ENCODE results near the gene POPDC3. TPM values are rescaled to one million over a fixed set of nuclear protein-coding genes. Genes with fewer than 3 reads are reported as not detected.

POPDC3 gene
- total RNA-seq, 4 donors from 2014 or later = not detected

GRCh38 chr6:105188251-105188650 lies 8.4 kb upstream of the POPDC3 start:
- Histone ChIP-seq H3K27ac (no peak overlapping the region), H3K27me3 (no peaks in the 10 kb centered on the region), H3K9me3 (no peaks in the 10 kb centered on the region), H3K4me1 (no peaks in the 10 kb centered on the region), H3K36me3 (no peaks in the 10 kb centered on the region), H3K4me3 (no peak overlapping the region)
- no peak for DNase-seq
- no peak for TF ChIP-seq POLR2A (IDR thresholded peaks at IDR 0.05)
- TF ChIP-seq CTCF (IDR thresholded peaks at IDR 0.05) = no peak

DNA sequence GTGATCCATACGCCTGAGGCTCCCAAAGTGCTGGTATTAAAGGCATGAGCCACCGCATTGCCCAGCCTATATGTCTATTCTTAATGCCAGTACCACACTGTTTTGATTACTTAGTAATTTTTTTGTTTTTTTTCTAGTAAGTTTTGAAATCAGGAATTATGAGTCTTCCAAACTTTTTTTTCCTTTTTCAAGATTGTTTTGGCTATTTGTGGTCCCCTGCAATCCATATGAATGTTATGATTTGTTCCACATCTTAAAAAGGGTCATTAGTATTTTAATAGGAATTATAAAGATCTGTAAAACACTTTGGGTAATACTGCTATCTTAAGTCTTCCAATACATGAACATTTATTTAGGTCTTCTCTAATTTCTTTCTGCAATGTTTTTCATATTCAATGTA lies 6.8 kb upstream of the POPDC3 start:
- H3K4me3 ChIP-seq = no peak overlapping the region
- H3K4me1 ChIP-seq = no peaks in the 10 kb centered on the region
- no peaks in the 10 kb centered on the region for H3K36me3 ChIP-seq
- DNase-seq = no peak
- H3K9me3 ChIP-seq = no peaks in the 10 kb centered on the region
- TF ChIP-seq CTCF (IDR thresholded peaks at IDR 0.05) (no peak), POLR2A (IDR thresholded peaks at IDR 0.05) (no peak)
- no peak overlapping the region for H3K27ac ChIP-seq
- H3K27me3 ChIP-seq = no peaks in the 10 kb centered on the region

DNA sequence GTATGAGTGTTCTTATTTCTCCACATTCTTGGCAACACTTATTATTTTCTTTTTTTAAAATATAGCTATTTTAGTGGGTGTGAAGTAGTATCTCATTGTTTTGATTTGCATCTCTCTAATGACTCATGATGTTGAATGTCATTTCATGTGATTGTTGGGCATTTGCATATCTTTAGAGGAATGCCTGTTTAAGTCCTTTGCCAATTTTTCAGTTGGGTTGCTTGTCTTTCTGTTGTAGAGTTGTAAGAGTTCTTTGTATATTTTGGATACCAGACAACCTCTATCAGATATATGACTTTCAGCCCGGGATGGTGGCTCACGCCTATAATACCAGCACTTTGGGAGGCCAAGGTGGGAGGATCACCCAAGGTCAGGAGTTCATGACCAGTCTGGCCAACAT lies 5.1 kb upstream of the POPDC3 start:
- Histone ChIP-seq H3K9me3 (no peaks in the 10 kb centered on the region), H3K36me3 (no peaks in the 10 kb centered on the region), H3K27ac (no peak overlapping the region), H3K4me3 (no peak overlapping the region), H3K27me3 (no peaks in the 10 kb centered on the region), H3K4me1 (no peaks in the 10 kb centered on the region)
- DNase-seq = no peak
- TF ChIP-seq POLR2A (IDR thresholded peaks at IDR 0.05) (no peak), CTCF (IDR thresholded peaks at IDR 0.05) (no peak)

DNA sequence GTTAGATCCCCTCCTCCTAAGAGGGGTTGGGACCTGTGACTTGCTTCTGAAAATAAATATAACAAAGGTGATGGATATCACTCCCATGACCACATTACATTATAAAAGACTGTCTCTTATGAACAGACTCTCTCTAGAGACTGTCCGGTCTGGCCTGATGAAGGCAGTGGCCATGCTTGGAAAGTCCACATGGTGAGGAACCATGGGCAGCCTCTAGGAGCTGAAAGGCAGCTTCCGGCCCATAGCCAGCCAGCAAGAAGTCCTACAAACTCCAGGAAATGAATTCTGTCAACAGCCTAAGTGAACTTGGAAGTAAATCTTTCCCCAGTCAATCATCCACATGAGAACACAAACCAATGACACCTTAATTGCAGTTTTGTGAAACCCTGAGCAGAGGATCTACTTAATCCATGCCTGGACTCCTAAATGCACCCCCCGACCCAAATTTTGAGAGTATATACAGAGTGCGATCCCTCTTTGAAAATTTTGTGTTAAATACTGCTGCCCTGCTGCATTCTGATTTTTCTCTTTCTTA lies 2.2 kb upstream of the POPDC3 start:
- Histone ChIP-seq H3K9me3 (no peaks in the 10 kb centered on the region), H3K27me3 (peaks cover 0 to 6% of the 10 kb centered on the region in 2 donors), H3K27ac (no peak overlapping the region), H3K4me3 (no peak overlapping the region), H3K4me1 (peaks cover 0 to 7% (median 3%) of the 10 kb centered on the region in 4 donors), H3K36me3 (no peaks in the 10 kb centered on the region)
- no peak for TF ChIP-seq CTCF (IDR thresholded peaks at IDR 0.05)
- TF ChIP-seq POLR2A (IDR thresholded peaks at IDR 0.05) = no peak
- no peak for DNase-seq

DNA sequence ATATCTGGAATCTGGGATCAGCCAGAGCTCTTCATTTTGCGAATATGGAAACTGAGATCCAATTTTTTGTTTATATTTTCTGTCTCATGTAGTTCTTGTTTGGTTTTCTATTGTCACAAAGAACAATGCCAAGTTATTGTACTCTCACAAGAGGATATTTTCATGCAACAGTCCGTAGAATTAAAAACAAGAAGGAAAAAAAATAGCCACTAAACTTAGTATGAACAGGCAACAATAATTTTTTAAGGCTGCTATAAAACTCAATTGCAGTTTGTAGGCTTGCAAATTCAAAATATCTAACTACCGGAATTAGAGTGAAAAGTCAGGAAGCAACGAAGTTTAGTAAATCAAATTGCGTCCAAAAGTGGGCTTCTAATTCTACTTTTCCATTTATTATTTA lies 1.2 kb downstream of the POPDC3 start:
- TF ChIP-seq POLR2A (IDR thresholded peaks at IDR 0.05) = no peak
- no peak for TF ChIP-seq CTCF (IDR thresholded peaks at IDR 0.05)
- H3K36me3 ChIP-seq = no peaks in the 10 kb centered on the region
- no peak for DNase-seq
- no peaks in the 10 kb centered on the region for H3K9me3 ChIP-seq
- peaks cover 0 to 7% (median 3%) of the 10 kb centered on the region in 4 donors for H3K4me1 ChIP-seq
- H3K27ac ChIP-seq = no peak overlapping the region
- H3K27me3 ChIP-seq = peaks cover 0 to 6% of the 10 kb centered on the region in 2 donors
- H3K4me3 ChIP-seq = no peak overlapping the region

DNA sequence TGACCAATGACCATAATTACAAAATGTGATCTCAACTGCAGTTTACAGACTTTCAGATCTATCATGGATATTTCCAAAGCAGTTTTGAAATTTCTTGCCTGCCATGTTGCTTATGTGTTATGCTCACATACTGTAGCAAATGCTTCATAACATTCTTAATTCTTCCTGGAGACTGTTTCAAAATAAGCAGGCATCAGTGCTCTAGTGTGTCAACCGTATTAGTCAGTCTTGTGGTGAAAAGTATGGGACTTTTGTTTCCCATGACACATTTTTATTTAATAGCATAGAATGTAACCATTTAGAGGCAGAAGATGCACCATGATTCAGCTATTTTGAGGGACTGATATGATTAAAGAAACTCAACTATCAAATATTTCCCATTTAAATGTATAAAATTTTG lies 1.7 kb downstream of the POPDC3 start:
- Histone ChIP-seq H3K27me3 (peaks cover 0 to 6% of the 10 kb centered on the region in 2 donors), H3K4me3 (no peak overlapping the region), H3K27ac (no peak overlapping the region), H3K4me1 (peaks cover 0 to 7% (median 3%) of the 10 kb centered on the region in 4 donors), H3K36me3 (no peaks in the 10 kb centered on the region), H3K9me3 (no peaks in the 10 kb centered on the region)
- DNase-seq = no peak
- TF ChIP-seq CTCF (IDR thresholded peaks at IDR 0.05) = no peak
- TF ChIP-seq POLR2A (IDR thresholded peaks at IDR 0.05) = no peak
